Memory B cell (primary cell): ENCODE measurements around the gene IL1F10.

Source experiments
- ATAC-seq: fragments of 150-1000 bp; cut with Tn5 transposase; 2 replicates; pipeline ENCODE4 v1.10.0; 2021; ENCODE audit warnings: low read depth, mild to moderate bottlenecking, moderate library complexity
- DNase-seq, 2 donors: peaks; one replicate each; pipeline ENCODE4 v3.0.0; 2022; ENCODE audit warnings: low spot score in 2 of 2
- H3K27ac Mint-ChIP-seq: one replicate; pipeline ENCODE4 v1.8.0; 2022; ENCODE audit warnings: mild to moderate bottlenecking, moderate library complexity, mixed read lengths
- H3K27me3 Mint-ChIP-seq: one replicate; pipeline ENCODE4 v1.8.0; 2022; ENCODE audit warnings: mixed read lengths
- H3K36me3 Mint-ChIP-seq: one replicate; pipeline ENCODE4 v1.8.0; 2022; ENCODE audit warnings: mild to moderate bottlenecking, mixed read lengths
- H3K4me1 Mint-ChIP-seq: one replicate; pipeline ENCODE4 v1.8.0; 2022; ENCODE audit warnings: mixed read lengths
- H3K4me3 Mint-ChIP-seq: one replicate; pipeline ENCODE4 v1.8.0; 2022; ENCODE audit warnings: mild to moderate bottlenecking, moderate library complexity, mixed read lengths
- H3K9me3 Mint-ChIP-seq: one replicate; pipeline ENCODE4 v1.8.0; 2022; ENCODE audit warnings: mixed read lengths

The IL1F10 gene

GRCh38 chr2:113064281-113064680 is 3.5 kb upstream of the IL1F10 start:
- Mint-ChIP-seq H3K9me3 (peaks cover 2% of the 10 kb centered on the region), H3K36me3 (no peaks in the 10 kb centered on the region), H3K4me1 (peaks cover 3% of the 10 kb centered on the region), H3K4me3 (no peak overlapping the region), H3K27ac (no peak overlapping the region), H3K27me3 (peaks cover 20% of the 10 kb centered on the region)
- DNase-seq (no peak), ATAC-seq (no peak)

- no peak overlapping the region for H3K27ac Mint-ChIP-seq
Measured at GRCh38 chr2:113064898-113065297, 2.9 kb upstream of the IL1F10 start.

GRCh38 chr2:113068249-113068648 is 479 bp downstream of the IL1F10 start:
- DNase-seq: no peak
- H3K4me3 Mint-ChIP-seq: no peak overlapping the region
- H3K27me3 Mint-ChIP-seq: peaks cover 13% of the 10 kb centered on the region
- H3K4me1 Mint-ChIP-seq: no peaks in the 10 kb centered on the region
- H3K9me3 Mint-ChIP-seq: peaks cover 2% of the 10 kb centered on the region
- no peak for ATAC-seq
- H3K27ac Mint-ChIP-seq: no peak overlapping the region
- no peaks in the 10 kb centered on the region for H3K36me3 Mint-ChIP-seq

More at GRCh38 chr2:113064898-113065297, 2.9 kb upstream of the IL1F10 start:
- no peaks in the 10 kb centered on the region for H3K36me3 Mint-ChIP-seq
- peaks cover 2% of the 10 kb centered on the region for H3K9me3 Mint-ChIP-seq
- peaks cover 3% of the 10 kb centered on the region for H3K4me1 Mint-ChIP-seq
- no peak overlapping the region for H3K4me3 Mint-ChIP-seq
- DNase-seq (no peak), ATAC-seq (no peak)
- H3K27me3 Mint-ChIP-seq: peaks cover 21% of the 10 kb centered on the region

DNA sequence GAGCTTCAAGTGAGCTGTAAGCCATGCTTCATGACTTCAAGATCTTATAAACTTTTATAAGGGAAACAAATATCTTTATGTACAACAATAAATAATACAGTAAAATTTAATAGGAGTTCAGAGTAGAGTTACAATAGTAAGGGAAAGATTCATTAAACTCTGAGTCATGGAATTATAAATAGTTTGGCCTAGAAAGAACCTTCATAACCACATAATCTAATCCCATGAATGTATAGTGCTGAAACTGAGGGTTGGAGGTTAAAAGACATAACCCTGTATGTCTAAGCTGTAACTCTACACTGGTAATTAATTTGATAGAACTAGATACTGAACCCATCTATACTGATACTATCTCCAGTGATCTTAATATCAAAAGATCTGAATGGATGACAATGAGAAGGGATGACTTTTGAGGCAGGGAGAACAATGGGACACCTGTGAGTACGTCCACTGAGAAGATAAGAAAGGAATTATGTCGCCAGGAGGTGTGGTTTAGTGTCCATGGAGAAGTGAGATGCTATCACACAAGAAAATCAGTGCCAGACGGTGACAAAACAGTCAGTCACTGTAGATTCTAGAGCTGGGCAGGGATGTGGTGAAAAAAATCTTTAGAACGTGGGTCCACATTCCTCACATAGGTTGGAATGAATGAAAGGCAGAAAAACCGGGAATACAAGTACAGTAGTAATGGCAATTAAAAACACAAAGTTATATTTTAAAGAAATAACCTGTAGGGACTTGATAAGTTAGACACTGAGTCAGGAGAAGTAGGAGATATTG is 1.1 kb downstream of the IL1F10 start:
- no peaks in the 10 kb centered on the region for H3K4me1 Mint-ChIP-seq
- no peak overlapping the region for H3K4me3 Mint-ChIP-seq
- peaks cover 13% of the 10 kb centered on the region for H3K27me3 Mint-ChIP-seq
- no peak overlapping the region for H3K27ac Mint-ChIP-seq
- peaks cover 2% of the 10 kb centered on the region for H3K9me3 Mint-ChIP-seq
- ATAC-seq (no peak), DNase-seq (no peak)
- H3K36me3 Mint-ChIP-seq: no peaks in the 10 kb centered on the region

DNA sequence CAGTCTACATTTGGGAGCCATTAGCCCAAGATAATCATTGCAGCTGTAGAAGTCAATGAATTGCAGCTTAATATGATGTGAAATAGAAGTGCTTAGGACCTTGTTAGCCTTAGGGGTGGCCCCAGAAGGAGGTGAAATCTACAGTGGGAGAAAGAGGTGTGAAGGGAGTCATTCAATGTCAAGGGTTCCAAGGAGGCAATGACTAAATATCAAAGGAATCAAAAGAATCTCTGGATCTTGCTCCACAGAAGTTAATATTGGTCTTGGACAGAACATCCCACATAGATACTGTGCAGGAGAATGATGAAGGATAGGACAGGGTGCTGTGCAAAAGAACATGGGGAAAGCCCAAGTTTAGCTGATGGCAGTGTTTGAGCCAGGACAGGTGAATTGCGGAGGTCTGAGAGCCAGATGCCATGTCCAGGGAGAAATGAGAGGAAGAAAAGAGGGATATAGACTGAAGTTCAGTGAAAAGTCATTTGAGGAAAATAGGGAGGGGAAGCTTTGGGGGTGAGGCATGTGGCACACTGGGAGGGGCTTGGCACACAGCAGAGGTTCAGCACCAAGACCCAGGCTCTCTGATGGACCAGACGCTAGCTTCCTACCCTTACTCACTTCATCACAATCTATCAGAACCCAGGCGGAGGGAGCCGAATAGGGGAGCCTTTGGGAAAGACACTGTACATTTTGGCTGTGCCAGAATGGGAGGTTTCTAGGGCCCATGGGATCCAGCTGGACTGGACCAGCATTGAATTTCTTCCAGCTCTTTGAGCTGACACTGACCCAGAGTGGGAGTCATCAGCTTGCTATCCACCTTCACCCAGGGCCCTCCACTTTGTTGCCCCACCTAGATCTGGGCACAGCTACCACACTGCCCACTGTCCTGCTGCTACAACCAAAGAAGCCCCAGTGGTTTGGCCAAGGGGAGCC is 2.2 kb downstream of the IL1F10 start:
- Mint-ChIP-seq H3K4me1 (no peaks in the 10 kb centered on the region), H3K36me3 (no peaks in the 10 kb centered on the region), H3K27ac (no peak overlapping the region), H3K9me3 (peaks cover 2% of the 10 kb centered on the region), H3K27me3 (peaks cover 15% of the 10 kb centered on the region), H3K4me3 (no peak overlapping the region)
- ATAC-seq (no peak), DNase-seq (no peak)

DNA sequence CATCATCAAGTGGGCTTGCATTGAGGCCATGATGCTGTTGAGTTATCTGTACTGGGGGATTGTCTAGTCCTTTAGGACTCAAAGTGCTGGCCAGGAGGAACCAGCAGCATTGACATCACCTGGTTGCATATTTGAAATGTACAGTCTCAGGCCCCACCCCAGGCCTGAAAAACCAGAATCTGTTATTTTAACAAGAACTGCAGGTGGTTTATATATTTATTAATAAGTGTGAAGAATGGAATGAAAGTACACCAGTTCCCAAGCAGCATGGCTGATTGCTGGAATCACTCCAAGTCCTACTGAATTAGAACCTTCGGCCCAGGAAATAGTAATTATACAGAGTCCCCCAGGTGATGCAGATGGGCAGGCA is 2.8 kb downstream of the IL1F10 start:
- Mint-ChIP-seq H3K36me3 (no peaks in the 10 kb centered on the region), H3K9me3 (no peaks in the 10 kb centered on the region), H3K27me3 (peaks cover 13% of the 10 kb centered on the region), H3K4me1 (no peaks in the 10 kb centered on the region), H3K27ac (no peak overlapping the region), H3K4me3 (no peak overlapping the region)
- DNase-seq (no peak), ATAC-seq (no peak)

DNA sequence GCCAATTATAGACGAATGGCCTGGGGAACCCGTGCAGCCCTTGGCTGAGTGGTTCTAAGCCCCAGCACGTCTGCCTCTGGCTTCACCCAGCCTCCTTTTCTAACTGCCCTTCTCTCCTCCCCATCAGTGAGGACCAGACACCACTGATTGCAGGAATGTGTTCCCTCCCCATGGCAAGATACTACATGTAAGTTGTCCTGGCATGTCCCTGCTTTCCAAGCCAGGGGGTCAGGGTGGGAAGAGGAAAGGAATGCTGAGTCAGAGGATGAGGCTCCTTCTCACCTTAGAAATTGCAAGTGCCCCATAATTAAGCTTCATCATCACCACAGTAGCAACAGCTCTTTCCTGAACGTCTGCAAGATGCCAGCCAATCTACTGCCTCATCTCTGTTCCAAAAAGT is 4.8 kb downstream of the IL1F10 start:
- peaks cover 9% of the 10 kb centered on the region for H3K27me3 Mint-ChIP-seq
- DNase-seq (no peak), ATAC-seq (no peak)
- no peak overlapping the region for H3K4me3 Mint-ChIP-seq
- no peaks in the 10 kb centered on the region for H3K4me1 Mint-ChIP-seq
- H3K36me3 Mint-ChIP-seq: no peaks in the 10 kb centered on the region
- H3K27ac Mint-ChIP-seq: no peak overlapping the region
- H3K9me3 Mint-ChIP-seq: no peaks in the 10 kb centered on the region

DNA sequence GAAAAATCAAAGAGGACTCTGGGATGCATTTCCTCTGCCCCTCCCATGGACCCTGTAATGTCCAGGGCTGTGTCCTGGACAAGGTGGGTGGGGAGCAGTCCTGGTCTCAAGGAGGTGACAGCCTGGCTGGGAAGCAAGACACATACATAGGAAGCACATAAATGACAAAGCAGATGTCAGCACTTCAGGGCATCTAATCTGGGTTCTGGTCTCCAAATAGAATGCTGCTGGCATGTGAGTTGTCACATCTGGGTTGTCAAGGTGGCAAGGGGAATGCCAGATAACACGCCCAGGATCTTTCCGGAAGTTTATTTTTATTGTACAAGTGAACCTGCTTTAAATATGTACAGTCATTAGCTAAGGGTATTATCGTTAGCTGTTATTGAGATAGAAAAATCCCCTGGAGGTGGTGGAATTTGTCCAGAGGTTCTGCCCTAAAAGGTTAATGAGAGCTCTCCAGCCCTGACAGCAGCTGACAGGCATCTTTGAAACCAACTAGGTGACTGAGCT is 5.6 kb downstream of the IL1F10 start:
- H3K36me3 Mint-ChIP-seq: no peaks in the 10 kb centered on the region
- peaks cover 8% of the 10 kb centered on the region for H3K27me3 Mint-ChIP-seq
- H3K4me1 Mint-ChIP-seq: no peaks in the 10 kb centered on the region
- no peak for DNase-seq
- no peak overlapping the region for H3K27ac Mint-ChIP-seq
- H3K9me3 Mint-ChIP-seq: no peaks in the 10 kb centered on the region
- ATAC-seq: no peak
- no peak overlapping the region for H3K4me3 Mint-ChIP-seq

- H3K4me3 Mint-ChIP-seq: no peak overlapping the region
- no peaks in the 10 kb centered on the region for H3K4me1 Mint-ChIP-seq
- no peaks in the 10 kb centered on the region for H3K9me3 Mint-ChIP-seq
- no peak overlapping the region for H3K27ac Mint-ChIP-seq
- ATAC-seq (no peak), DNase-seq (no peak)
- peaks cover 8% of the 10 kb centered on the region for H3K27me3 Mint-ChIP-seq
- no peaks in the 10 kb centered on the region for H3K36me3 Mint-ChIP-seq
Measured at GRCh38 chr2:113075030-113075429, 7.3 kb downstream of the IL1F10 start.

DNA sequence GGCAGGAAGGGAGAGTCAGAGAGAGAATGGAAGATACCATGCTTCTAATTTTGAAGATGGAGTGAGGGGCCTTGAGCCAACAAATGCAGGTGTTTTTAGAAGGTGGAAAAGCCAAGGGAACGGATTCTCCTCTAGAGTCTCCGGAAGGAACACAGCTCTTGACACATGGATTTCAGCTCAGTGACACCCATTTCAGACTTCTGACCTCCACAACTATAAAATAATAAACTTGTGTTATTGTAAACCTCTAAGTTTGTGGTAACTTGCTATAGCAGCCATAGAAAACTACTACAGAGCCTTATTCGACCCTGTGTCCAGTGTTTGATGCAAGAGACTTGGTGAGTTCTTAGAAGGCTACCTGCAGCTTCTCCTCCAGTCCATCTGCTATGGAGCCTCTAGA is 7.8 kb downstream of the IL1F10 start:
- Mint-ChIP-seq H3K4me3 (no peak overlapping the region), H3K9me3 (no peaks in the 10 kb centered on the region), H3K27me3 (peaks cover 8% of the 10 kb centered on the region), H3K36me3 (no peaks in the 10 kb centered on the region), H3K4me1 (no peaks in the 10 kb centered on the region), H3K27ac (no peak overlapping the region)
- no peak for ATAC-seq
- DNase-seq: no peak

- Mint-ChIP-seq H3K27ac (no peak overlapping the region), H3K4me3 (no peak overlapping the region), H3K27me3 (peaks cover 16% of the 10 kb centered on the region), H3K9me3 (no peaks in the 10 kb centered on the region), H3K36me3 (no peaks in the 10 kb centered on the region), H3K4me1 (no peaks in the 10 kb centered on the region)
- ATAC-seq (no peak), DNase-seq (no peak)
Measured at GRCh38 chr2:113076954-113077669, 9.3 kb downstream of the IL1F10 start.

- Mint-ChIP-seq H3K4me1 (no peaks in the 10 kb centered on the region), H3K36me3 (no peaks in the 10 kb centered on the region), H3K27me3 (peaks cover 16% of the 10 kb centered on the region), H3K27ac (no peak overlapping the region), H3K9me3 (no peaks in the 10 kb centered on the region), H3K4me3 (no peak overlapping the region)
- no peak for ATAC-seq
- no peak for DNase-seq
Measured at GRCh38 chr2:113077921-113078320, 10.2 kb downstream of the IL1F10 start.

GRCh38 chr2:113078350-113078839 is 10.6 kb downstream of the IL1F10 start:
- H3K27me3 Mint-ChIP-seq: peaks cover 20% of the 10 kb centered on the region
- no peaks in the 10 kb centered on the region for H3K9me3 Mint-ChIP-seq
- no peaks in the 10 kb centered on the region for H3K36me3 Mint-ChIP-seq
- no peak for DNase-seq
- H3K4me3 Mint-ChIP-seq: no peak overlapping the region
- ATAC-seq: no peak
- no peak overlapping the region for H3K27ac Mint-ChIP-seq
- H3K4me1 Mint-ChIP-seq: peaks cover 2% of the 10 kb centered on the region

GRCh38 chr2:113079131-113079530 is 11.4 kb downstream of the IL1F10 start:
- peaks cover 21% of the 10 kb centered on the region for H3K27me3 Mint-ChIP-seq
- no peak for ATAC-seq
- no peaks in the 10 kb centered on the region for H3K9me3 Mint-ChIP-seq

More at GRCh38 chr2:113079131-113079530, 11.4 kb downstream of the IL1F10 start:
- Mint-ChIP-seq H3K36me3 (no peaks in the 10 kb centered on the region), H3K4me3 (no peak overlapping the region), H3K27ac (no peak overlapping the region), H3K4me1 (peaks cover 3% of the 10 kb centered on the region)
- no peak for DNase-seq
